Measurements from ENCODE around the gene HAS3.

HAS3 gene

DNA sequence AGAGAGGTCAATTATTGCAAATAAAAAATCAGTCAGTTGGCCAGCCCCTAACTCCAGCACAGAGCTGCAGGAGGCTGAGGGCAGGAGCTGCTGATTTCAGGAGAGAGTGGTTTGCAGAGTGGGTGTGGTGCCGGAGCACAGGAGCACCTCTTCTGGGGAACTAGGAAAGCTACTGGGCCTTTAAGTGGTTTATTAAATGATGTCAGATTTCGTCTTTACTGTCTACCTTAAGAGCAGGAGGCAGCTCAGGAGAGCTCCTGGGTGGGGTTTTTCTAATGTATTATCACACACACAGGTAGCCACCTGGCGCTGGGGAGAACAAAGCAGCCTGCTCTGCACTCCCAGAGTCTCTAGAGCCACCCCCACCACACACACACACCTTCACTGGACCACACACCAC is 11.5 kb upstream of the HAS3 start:
- DNase-seq (ENCODE audit: low spot score), result no peak

DNA sequence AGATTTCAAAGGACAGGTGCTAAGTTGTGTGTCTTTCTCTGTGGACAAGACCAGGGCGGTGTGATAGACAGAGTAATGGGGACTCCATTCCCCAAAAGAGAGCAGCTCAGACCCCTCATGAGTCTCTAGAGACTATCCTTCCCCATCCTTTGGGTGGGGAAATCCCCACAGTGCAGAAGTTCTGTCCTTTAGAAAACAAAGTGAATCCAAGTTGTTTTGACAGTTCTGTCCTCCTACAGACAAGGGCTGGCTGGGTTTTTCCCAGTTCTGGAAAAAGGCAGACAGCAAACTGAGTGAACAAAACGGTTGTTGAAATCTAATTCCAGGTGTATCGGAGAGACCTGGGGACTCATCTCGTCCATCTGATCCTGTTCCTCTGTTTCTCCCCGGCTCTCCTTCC is 11.0 kb upstream of the HAS3 start:
- no peak for DNase-seq (ENCODE audit: low spot score)

GRCh38 chr16:69095193-69095592 is 10.3 kb upstream of the HAS3 start:
- no peak for DNase-seq (ENCODE audit: low spot score)

DNA sequence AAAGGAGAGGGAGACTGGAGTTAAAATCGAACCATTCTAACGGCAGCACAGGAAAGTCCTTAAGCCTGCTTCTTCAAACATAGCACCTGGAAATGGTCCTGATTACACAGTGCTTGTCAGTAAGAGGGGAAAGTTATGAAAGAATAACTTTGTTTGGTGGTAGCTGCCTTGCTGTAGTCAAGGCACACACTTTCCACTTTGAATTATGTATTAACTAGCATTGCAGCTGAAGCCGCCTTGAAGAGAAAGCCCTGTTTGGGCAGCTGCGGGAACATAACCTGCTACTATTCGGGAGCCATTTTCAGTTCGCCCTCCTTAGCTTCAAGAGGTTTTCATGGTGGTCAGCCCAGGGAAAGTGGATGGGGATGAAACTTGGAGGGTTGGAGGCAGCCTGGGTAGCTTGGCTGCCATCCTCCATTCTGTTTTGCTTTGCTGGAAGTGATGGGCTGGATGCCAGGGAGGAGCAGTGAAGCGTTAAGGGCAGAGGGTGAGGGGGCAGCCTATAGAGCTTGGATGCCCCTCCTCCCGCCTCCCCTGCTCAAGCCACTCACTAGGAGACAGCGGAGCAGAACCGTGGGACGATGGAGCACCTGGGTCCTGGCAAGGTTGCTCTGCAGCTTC is 5.3 kb upstream of the HAS3 start:
- DNase-seq (ENCODE audit: low spot score), result no peak

- DNase-seq (ENCODE audit: low spot score), result no peak
Observed at GRCh38 chr16:69106491-69107315, 1.2 kb downstream of the HAS3 start.

GRCh38 chr16:69107316-69107962 is 2.0 kb downstream of the HAS3 start:
- DNase-seq (ENCODE audit: low spot score), result no peak

GRCh38 chr16:69108064-69108904 is 2.8 kb downstream of the HAS3 start:
- no peak for DNase-seq (ENCODE audit: low spot score)

DNA sequence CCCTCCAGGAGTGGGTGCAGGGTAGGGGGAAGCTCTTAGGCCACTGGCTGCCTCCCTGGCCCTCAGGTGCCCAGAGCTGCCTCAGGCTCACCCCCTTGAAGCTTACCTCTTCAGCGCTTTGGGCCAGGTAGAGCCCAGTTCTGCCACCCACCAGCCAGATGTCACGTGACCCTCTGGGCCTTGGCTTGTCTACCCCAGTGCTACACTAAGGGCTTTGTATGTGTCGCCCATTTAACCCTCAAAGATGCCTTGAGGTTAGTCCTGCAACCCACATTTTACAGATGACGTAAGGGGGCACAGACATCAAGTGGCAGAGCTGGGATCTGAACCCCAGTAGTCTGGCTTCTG is 3.4 kb downstream of the HAS3 start:
- no peak for DNase-seq (ENCODE audit: low spot score)

- no peak for DNase-seq (ENCODE audit: low spot score)
Observed at GRCh38 chr16:69109486-69110270, 4.2 kb downstream of the HAS3 start.

- no peak for DNase-seq (ENCODE audit: low spot score)
Observed at GRCh38 chr16:69110406-69110805, 5.0 kb downstream of the HAS3 start.

DNA sequence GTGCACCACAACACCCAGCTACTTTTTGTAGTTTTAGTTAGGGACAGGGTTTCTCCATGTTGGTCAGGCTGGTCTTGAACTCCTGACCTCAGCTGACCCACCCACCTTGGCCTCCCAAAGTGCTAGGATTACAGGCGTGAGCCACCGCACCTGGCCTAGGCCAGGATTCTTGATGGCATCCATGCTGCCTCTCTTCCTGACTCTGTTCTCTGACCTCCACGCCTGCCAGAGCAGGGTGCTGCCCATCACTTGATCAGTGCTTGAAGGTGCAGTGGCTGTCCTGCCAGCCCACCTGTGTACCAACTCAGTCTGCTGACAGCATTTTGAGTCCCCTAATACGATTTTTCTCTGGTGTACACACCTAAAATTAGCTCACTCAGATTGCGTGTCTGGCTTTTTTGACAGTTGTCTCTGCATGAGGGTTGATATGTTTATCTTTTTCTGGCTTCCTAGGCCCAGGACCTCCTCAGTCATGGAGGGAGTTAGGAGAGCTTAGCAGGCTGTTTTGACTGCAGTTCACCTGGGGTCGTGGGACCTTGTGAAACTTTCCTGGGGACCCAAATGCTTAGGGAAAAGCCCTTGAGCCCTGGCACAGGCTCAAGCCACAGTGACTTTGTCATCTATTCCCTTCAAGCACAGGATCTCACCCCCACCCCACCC is 5.9 kb downstream of the HAS3 start:
- no peak for DNase-seq (ENCODE audit: low spot score)

DNA sequence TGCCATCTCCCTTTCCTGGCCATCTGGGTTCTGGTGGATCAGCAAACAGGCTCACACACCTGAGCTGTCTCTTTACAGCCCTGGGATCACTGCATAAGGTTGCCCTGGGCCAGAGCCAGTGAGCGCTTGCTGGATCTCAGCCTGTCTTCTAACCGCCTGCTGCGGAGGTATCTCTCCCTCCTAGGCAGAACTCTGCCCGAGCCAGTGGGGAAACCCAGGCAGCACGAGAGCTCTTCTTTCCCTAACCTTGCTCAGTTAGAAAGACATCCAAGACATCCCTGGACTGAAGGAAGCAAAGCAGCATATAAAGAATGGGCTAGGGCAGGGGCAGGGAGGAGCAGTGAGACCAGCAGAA is 6.4 kb downstream of the HAS3 start:
- no peak for DNase-seq (ENCODE audit: low spot score)

GRCh38 chr16:69112285-69113129 is 7.1 kb downstream of the HAS3 start:
- no peak for DNase-seq (ENCODE audit: low spot score)

DNA sequence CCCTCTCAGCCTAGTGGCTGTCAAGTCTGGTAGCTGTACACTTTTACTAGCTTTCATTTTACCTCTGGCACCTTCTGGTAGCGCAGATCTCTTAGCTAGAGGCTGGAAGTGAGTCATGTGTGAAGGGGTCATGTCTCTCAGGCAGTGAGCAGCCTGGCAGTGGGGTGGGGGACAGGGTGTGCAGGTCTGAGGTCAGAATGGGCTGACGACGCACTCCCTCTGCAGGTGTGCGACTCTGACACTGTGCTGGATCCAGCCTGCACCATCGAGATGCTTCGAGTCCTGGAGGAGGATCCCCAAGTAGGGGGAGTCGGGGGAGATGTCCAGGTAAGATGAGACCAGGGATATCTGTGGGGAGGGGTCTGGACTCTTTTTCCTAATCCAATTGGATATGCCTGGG is 7.8 kb downstream of the HAS3 start:
- no peak for DNase-seq (ENCODE audit: low spot score)

GRCh38 chr16:69114346-69114975 is 9.0 kb downstream of the HAS3 start:
- DNase-seq (ENCODE audit: low spot score), result no peak

DNA sequence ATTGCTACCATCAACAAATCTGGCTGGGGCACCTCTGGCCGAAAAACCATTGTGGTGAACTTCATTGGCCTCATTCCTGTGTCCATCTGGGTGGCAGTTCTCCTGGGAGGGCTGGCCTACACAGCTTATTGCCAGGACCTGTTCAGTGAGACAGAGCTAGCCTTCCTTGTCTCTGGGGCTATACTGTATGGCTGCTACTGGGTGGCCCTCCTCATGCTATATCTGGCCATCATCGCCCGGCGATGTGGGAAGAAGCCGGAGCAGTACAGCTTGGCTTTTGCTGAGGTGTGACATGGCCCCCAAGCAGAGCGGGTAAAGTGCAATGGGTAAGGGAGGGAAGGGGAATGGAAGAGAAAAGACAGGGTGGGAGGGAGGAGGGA is 9.5 kb downstream of the HAS3 start:
- no peak for DNase-seq (ENCODE audit: low spot score)

- no peak for DNase-seq (ENCODE audit: low spot score)
Observed at GRCh38 chr16:69115361-69115760, 9.9 kb downstream of the HAS3 start.

DNA sequence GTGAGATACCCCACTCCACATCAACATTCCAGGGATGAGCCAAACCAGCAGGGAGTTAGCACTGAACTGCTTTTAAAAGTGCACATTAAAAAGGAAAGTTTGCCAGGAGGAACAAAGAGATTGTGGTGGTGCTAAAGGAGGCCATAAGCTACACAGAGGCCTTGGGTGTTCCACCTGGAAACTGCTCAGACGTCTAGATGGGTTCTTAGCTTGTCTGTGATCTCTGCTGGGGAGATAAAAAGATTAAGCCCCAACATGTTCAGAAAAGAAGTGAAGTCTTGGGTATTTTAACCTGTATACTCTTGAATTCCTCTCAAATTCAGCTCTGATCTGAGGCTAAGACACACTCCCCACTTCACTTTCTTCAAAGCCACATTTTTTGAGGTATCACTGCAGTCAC is 10.4 kb downstream of the HAS3 start:
- DNase-seq (ENCODE audit: low spot score), result no peak

- no peak for DNase-seq (ENCODE audit: low spot score)
Observed at GRCh38 chr16:69116256-69116875, 10.9 kb downstream of the HAS3 start.
